ENCODE data around the gene DHTKD1. TPM values are rescaled to one million over a fixed set of nuclear protein-coding genes. Genes with fewer than 3 reads are reported as not detected.

Gene DHTKD1
- total and polyA plus RNA-seq, 2 donors (not counting 1 experiment from before 2014, with no cell fraction given) = 20.5 to 23.1 TPM

DNA sequence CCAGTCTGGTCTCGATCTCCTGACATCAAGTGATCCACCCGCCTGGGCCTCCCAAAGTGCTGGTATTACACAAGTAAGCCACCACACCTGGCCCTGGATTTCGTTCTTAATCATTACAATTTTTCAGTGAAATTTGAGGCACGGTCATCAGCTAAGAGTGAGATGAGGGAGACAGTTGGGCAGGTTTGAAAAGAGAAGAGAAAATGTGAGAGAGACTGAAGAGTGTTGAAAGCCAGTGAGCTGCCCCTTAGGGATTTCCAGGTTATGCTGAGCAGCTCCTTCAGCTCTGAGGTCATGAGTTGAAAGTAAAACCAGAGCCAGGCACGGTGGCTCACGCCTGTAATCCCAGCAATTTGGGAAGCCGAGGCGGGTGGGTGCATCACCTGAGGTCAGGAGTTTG lies 20.2 kb upstream of the DHTKD1 start:
- Histone ChIP-seq H2AFZ (ENCODE audit: low read length) (no peak overlapping the region), H3K4me2 (ENCODE audit: extremely low read depth, insufficient read depth, low read length) (no peak overlapping the region), H3K4me3 (replicated peaks in 1 of 4; ENCODE audit: control extremely low read depth in 1 of 4, insufficient read depth in 1 of 4, low read depth in 3 of 4, low read length in 4 of 4) (no peak overlapping the region), H3K36me3 (ENCODE audit: control insufficient read depth, insufficient read depth, low read length) (no peaks in the 10 kb centered on the region), H4K20me1 (ENCODE audit: control insufficient read depth, extremely low read depth, insufficient read depth, low read length) (no peaks in the 10 kb centered on the region), H3K27me3 (ENCODE audit: control insufficient read depth, insufficient read depth, low read length) (no peaks in the 10 kb centered on the region), H3K79me2 (ENCODE audit: control insufficient read depth, insufficient read depth, low read length) (no peaks in the 10 kb centered on the region), H3K27ac (ENCODE audit: insufficient read depth, low read length) (no peak overlapping the region), H3K9me3 (ENCODE audit: control insufficient read depth, insufficient read depth, low read depth, low read length) (no peaks in the 10 kb centered on the region), H3K9ac (ENCODE audit: insufficient read depth, low read length) (no peak overlapping the region), H3K4me1 (ENCODE audit: control insufficient read depth, extremely low read depth, insufficient read depth, low read length) (no peaks in the 10 kb centered on the region)
- TF ChIP-seq EZH2 (IDR thresholded peaks at IDR 0.05; ENCODE audit: low read length, missing control alignments) (no peak), CTCF (conservative IDR thresholded peaks at IDR 0.05 in 1 of 2, IDR thresholded peaks at IDR 0.05 in 1 of 2; ENCODE audit: low read depth in 1 of 2, low read length in 2 of 2) (no peak)
- DNase-seq (ENCODE audit: low read depth in 2 of 2) = no peak

GRCh38 chr10:12050528-12050927 lies 18.2 kb upstream of the DHTKD1 start:
- Histone ChIP-seq H4K20me1 (ENCODE audit: control insufficient read depth, extremely low read depth, insufficient read depth, low read length) (no peaks in the 10 kb centered on the region), H3K4me2 (ENCODE audit: extremely low read depth, insufficient read depth, low read length) (no peak overlapping the region), H3K9ac (ENCODE audit: insufficient read depth, low read length) (no peak overlapping the region), H3K4me3 (replicated peaks in 1 of 4; ENCODE audit: control extremely low read depth in 1 of 4, insufficient read depth in 1 of 4, low read depth in 3 of 4, low read length in 4 of 4) (no peak overlapping the region), H2AFZ (ENCODE audit: low read length) (no peak overlapping the region), H3K36me3 (ENCODE audit: control insufficient read depth, insufficient read depth, low read length) (no peaks in the 10 kb centered on the region), H3K9me3 (ENCODE audit: control insufficient read depth, insufficient read depth, low read depth, low read length) (no peaks in the 10 kb centered on the region), H3K79me2 (ENCODE audit: control insufficient read depth, insufficient read depth, low read length) (no peaks in the 10 kb centered on the region), H3K27me3 (ENCODE audit: control insufficient read depth, insufficient read depth, low read length) (no peaks in the 10 kb centered on the region), H3K27ac (ENCODE audit: insufficient read depth, low read length) (no peak overlapping the region), H3K4me1 (ENCODE audit: control insufficient read depth, extremely low read depth, insufficient read depth, low read length) (no peaks in the 10 kb centered on the region)
- TF ChIP-seq EZH2 (IDR thresholded peaks at IDR 0.05; ENCODE audit: low read length, missing control alignments) (no peak), CTCF (conservative IDR thresholded peaks at IDR 0.05 in 1 of 2, IDR thresholded peaks at IDR 0.05 in 1 of 2; ENCODE audit: low read depth in 1 of 2, low read length in 2 of 2) (no peak)
- peak in 1 of 2 donors; percentile 32 for DNase-seq (ENCODE audit: low read depth in 2 of 2)

DNA sequence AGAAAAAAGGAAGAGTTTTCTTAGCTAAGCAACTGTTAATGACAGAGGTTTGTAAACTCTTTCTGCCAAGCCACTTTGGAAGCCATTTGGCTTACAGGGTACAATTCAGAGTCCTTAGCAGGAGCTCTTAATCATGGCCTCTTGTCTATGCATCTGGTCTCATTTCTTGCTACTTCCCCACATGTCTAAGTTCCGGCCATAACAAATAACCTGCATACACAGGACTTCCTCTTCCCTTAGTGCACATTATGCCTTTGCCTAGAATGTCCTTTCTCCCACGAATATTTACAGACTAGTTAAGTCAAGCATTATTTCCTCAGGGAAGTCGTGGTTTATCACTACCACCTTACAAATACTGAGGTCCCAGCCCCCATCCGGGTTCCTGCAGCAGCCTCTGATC lies 17.5 kb upstream of the DHTKD1 start:
- Histone ChIP-seq H3K4me3 (replicated peaks in 1 of 4; ENCODE audit: control extremely low read depth in 1 of 4, insufficient read depth in 1 of 4, low read depth in 3 of 4, low read length in 4 of 4) (no peak overlapping the region), H3K27me3 (ENCODE audit: control insufficient read depth, insufficient read depth, low read length) (no peaks in the 10 kb centered on the region), H3K9me3 (ENCODE audit: control insufficient read depth, insufficient read depth, low read depth, low read length) (no peaks in the 10 kb centered on the region), H3K9ac (ENCODE audit: insufficient read depth, low read length) (no peak overlapping the region), H3K4me2 (ENCODE audit: extremely low read depth, insufficient read depth, low read length) (no peak overlapping the region), H3K36me3 (ENCODE audit: control insufficient read depth, insufficient read depth, low read length) (no peaks in the 10 kb centered on the region), H3K4me1 (ENCODE audit: control insufficient read depth, extremely low read depth, insufficient read depth, low read length) (no peaks in the 10 kb centered on the region), H2AFZ (ENCODE audit: low read length) (no peak overlapping the region), H4K20me1 (ENCODE audit: control insufficient read depth, extremely low read depth, insufficient read depth, low read length) (no peaks in the 10 kb centered on the region), H3K79me2 (ENCODE audit: control insufficient read depth, insufficient read depth, low read length) (no peaks in the 10 kb centered on the region), H3K27ac (ENCODE audit: insufficient read depth, low read length) (no peak overlapping the region)
- DNase-seq (ENCODE audit: low read depth in 2 of 2) = no peak
- TF ChIP-seq EZH2 (IDR thresholded peaks at IDR 0.05; ENCODE audit: low read length, missing control alignments) (no peak), CTCF (conservative IDR thresholded peaks at IDR 0.05 in 1 of 2, IDR thresholded peaks at IDR 0.05 in 1 of 2; ENCODE audit: low read depth in 1 of 2, low read length in 2 of 2) (no peak)
